ENCODE data around the gene SLIT1.

Gene SLIT1

GRCh38 chr10:96968682-96969423 is 216.9 kb downstream of the SLIT1 start:
- Histone ChIP-seq H2AFZ (ENCODE audit: low read depth, low read length, severe bottlenecking) (no peak overlapping the region), H3K27me3 (ENCODE audit: low read length) (no peaks in the 10 kb centered on the region), H4K20me1 (ENCODE audit: low read depth, low read length) (no peaks in the 10 kb centered on the region), H3F3A (ENCODE audit: insufficient read depth) (peaks cover 3% of the 10 kb centered on the region; the same call in 1 of the 2 replicates), H3K27ac (ENCODE audit: low read depth, low read length) (no peak overlapping the region), H3K36me3 (ENCODE audit: low read length) (no peaks in the 10 kb centered on the region), H3K4me3 (ENCODE audit: insufficient read depth, low read length, poor library complexity, severe bottlenecking) (no peak overlapping the region), H3K9ac (ENCODE audit: low read length) (no peak overlapping the region), H3K4me2 (ENCODE audit: low read depth, low read length, poor library complexity, severe bottlenecking) (no peak overlapping the region), H3K9me2 (replicated peaks; ENCODE audit: insufficient read depth, low read length) (no peaks in the 10 kb centered on the region), H3K9me3 (ENCODE audit: insufficient read depth, low read length) (no peaks in the 10 kb centered on the region), H3K79me2 (ENCODE audit: insufficient read depth, low read length) (no peaks in the 10 kb centered on the region)
- TF ChIP-seq EZH2phosphoT487 (conservative IDR thresholded peaks at IDR 0.05; ENCODE audit: low read length) (no peak), CTCF (IDR thresholded peaks at IDR 0.05; ENCODE audit: insufficient read depth, low read length, poor library complexity, severe bottlenecking) (no peak)

- Histone ChIP-seq H3K27me3 (ENCODE audit: low read length) (no peaks in the 10 kb centered on the region), H3K36me3 (ENCODE audit: low read length) (no peaks in the 10 kb centered on the region), H3K4me3 (ENCODE audit: insufficient read depth, low read length, poor library complexity, severe bottlenecking) (no peak overlapping the region), H3F3A (ENCODE audit: insufficient read depth) (peaks cover 3% of the 10 kb centered on the region; the same call in 1 of the 2 replicates), H3K9ac (ENCODE audit: low read length) (no peak overlapping the region), H3K79me2 (ENCODE audit: insufficient read depth, low read length) (no peaks in the 10 kb centered on the region), H2AFZ (ENCODE audit: low read depth, low read length, severe bottlenecking) (no peak overlapping the region), H3K9me3 (ENCODE audit: insufficient read depth, low read length) (no peaks in the 10 kb centered on the region), H3K9me2 (replicated peaks; ENCODE audit: insufficient read depth, low read length) (no peaks in the 10 kb centered on the region), H3K27ac (ENCODE audit: low read depth, low read length) (no peak overlapping the region), H3K4me2 (ENCODE audit: low read depth, low read length, poor library complexity, severe bottlenecking) (no peak overlapping the region), H4K20me1 (ENCODE audit: low read depth, low read length) (no peaks in the 10 kb centered on the region)
- TF ChIP-seq CTCF (IDR thresholded peaks at IDR 0.05; ENCODE audit: insufficient read depth, low read length, poor library complexity, severe bottlenecking) (no peak), EZH2phosphoT487 (conservative IDR thresholded peaks at IDR 0.05; ENCODE audit: low read length) (no peak)
These were observed 217.9 kb downstream of the SLIT1 start for GRCh38 chr10:96967847-96968246.

- TF ChIP-seq EZH2phosphoT487 (conservative IDR thresholded peaks at IDR 0.05; ENCODE audit: low read length) (no peak), CTCF (IDR thresholded peaks at IDR 0.05; ENCODE audit: insufficient read depth, low read length, poor library complexity, severe bottlenecking) (no peak)
- H3K9me3 ChIP-seq (ENCODE audit: insufficient read depth, low read length): no peaks in the 10 kb centered on the region
These were observed 221.6 kb downstream of the SLIT1 start for GRCh38 chr10:96964131-96964530.

More at GRCh38 chr10:96964131-96964530, 221.6 kb downstream of the SLIT1 start:
- H3K79me2 ChIP-seq (ENCODE audit: insufficient read depth, low read length): no peaks in the 10 kb centered on the region
- H3K4me3 ChIP-seq (ENCODE audit: insufficient read depth, low read length, poor library complexity, severe bottlenecking): no peak overlapping the region
- no peak overlapping the region for H3K4me2 ChIP-seq (ENCODE audit: low read depth, low read length, poor library complexity, severe bottlenecking)
- H3K27ac ChIP-seq (ENCODE audit: low read depth, low read length): no peak overlapping the region
- no peaks in the 10 kb centered on the region for H3K9me2 ChIP-seq (replicated peaks; ENCODE audit: insufficient read depth, low read length)
- H3F3A ChIP-seq (ENCODE audit: insufficient read depth): no peaks in the 10 kb centered on the region
- no peaks in the 10 kb centered on the region for H3K27me3 ChIP-seq (ENCODE audit: low read length)
- H2AFZ ChIP-seq (ENCODE audit: low read depth, low read length, severe bottlenecking): no peak overlapping the region
- no peaks in the 10 kb centered on the region for H3K36me3 ChIP-seq (ENCODE audit: low read length)
- no peak overlapping the region for H3K9ac ChIP-seq (ENCODE audit: low read length)
- no peaks in the 10 kb centered on the region for H4K20me1 ChIP-seq (ENCODE audit: low read depth, low read length)

Measured in SU-DHL-6 (cell line).